GM19238 (cell line): ENCODE results near the gene DIPK2A.

ENCODE experiments used
- DNase-seq: peaks from one replicate; pipeline ENCODE4 v3.0.0; 2011; ENCODE audit warnings: low spot score; ENCODE audit not compliant: insufficient read length

Gene DIPK2A, protein sequence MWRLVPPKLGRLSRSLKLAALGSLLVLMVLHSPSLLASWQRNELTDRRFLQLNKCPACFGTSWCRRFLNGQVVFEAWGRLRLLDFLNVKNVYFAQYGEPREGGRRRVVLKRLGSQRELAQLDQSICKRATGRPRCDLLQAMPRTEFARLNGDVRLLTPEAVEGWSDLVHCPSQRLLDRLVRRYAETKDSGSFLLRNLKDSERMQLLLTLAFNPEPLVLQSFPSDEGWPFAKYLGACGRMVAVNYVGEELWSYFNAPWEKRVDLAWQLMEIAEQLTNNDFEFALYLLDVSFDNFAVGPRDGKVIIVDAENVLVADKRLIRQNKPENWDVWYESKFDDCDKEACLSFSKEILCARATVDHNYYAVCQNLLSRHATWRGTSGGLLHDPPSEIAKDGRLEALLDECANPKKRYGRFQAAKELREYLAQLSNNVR

DNA sequence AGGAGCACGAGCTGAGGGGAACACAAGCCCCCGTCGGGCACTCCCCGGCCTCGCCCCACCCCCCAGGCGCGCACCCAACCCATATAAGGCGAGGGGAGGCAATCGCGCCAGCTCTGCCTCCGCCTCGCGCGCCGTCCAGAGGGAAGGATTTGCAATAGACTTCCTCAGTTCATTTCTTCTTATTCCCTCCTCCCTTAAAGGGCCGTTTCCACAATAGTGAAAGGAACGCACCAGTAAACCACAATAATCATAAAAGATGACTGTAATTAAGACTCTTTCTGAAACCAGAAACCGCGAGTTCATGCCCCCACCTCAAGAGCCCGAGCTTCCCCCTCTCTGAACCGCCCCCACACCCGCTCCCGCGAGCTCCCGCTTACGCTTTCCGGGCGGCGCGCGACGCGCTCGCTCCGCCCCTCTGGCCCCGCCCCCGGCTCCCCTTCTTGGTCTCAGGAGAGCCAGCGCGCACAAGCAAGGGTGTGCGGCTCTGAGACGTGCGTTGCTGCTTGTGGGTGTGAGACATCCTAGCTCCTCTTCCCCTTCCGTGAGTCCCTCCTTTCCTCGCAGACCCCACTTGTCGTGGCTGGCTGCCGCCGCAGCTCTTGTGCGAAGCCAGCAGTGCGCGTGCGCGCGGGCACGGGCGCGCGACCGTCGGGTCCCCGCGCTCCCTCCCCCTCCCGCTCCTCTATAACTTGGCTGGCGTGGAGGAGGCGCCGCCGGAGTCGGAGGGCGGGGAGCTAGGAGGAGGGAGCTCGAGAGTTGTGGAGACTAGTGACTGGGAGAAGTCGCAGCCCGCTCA, at the start of gene DIPK2A:
DIPK2A (plus strand) TSS at position 465 of the 796 bp plus-strand sequence. CDS start 510 bp downstream, outside the sequence.
- peak; percentile 66 for DNase-seq

- no peak for DNase-seq
Observed at GRCh38 chr3:143924522-143925285, 46.9 kb upstream of the DIPK2A start.

GRCh38 chr3:143928056-143928455, 43.6 kb upstream of the DIPK2A start:
- DNase-seq, result no peak

GRCh38 chr3:143928541-143929255, 42.9 kb upstream of the DIPK2A start:
- DNase-seq, result no peak

DNA sequence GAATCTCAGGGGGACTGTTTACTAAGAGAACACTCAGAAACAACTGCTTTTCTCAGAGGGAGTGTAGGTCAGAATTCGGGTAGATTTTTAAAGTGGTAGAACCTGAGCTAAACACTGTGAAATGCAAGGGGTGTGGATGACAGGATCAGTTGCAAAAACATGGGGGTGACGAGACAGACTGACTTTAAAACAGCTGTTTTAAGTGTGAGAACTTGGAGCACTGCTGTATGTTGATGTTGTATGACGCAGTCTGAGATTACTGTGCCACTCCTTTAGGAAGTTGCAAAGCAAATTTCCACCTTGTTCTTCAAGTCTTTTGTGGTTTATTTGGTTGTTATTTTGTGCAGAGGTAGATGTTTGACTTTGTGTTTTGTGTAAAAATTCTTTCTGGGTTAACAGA, 36.8 kb upstream of the DIPK2A start:
- no peak for DNase-seq

DNA sequence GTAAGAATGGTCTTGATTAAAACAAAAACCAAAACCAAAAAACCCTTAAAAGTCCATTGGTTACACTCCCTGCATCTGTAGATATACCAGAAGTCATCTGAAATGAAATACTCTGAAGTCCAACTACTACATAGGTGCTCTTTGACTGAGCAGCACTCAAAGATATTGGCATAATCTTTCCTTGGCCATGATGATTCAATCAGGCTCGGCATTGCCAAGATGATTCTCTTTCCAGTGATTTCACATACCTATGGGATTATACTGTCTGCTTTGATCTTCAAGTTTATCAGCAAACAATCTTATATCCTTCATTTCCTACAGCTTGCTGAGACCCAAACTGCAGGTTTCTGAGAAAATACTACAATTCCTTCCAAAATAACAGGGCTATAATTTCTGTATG, 35.9 kb upstream of the DIPK2A start:
- DNase-seq, result no peak

- DNase-seq, result no peak
Observed at GRCh38 chr3:143950810-143951209, 20.8 kb upstream of the DIPK2A start.

DNA sequence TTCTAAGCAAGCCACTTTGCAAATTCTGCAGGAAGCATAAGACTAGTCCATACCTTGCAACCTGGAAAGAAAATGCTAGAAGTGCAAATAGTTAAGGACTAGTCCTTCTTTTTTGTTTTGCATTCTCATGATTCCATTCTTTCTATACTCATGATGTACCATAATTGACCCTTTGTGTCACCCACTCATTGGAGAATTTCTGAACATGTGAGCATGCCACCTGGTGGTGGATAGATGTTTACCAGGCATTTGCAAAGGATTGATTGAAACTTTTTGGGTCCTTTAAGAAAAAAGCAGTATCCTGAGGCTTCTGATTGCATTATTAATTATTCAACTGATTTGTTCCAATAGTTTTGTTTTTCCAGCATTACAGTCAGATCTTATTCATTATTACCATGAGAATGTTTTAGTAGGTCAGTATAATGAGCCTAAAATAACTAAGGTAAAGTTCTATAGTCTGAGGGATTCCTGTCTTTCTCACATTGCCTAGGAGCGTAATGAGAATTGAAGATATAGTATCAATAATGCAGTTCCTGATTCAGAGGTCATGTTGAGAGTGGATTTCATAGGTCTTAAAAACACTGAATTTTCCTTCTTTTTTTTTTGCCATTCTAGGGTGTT, 20.2 kb upstream of the DIPK2A start:
- DNase-seq, result no peak

DNA sequence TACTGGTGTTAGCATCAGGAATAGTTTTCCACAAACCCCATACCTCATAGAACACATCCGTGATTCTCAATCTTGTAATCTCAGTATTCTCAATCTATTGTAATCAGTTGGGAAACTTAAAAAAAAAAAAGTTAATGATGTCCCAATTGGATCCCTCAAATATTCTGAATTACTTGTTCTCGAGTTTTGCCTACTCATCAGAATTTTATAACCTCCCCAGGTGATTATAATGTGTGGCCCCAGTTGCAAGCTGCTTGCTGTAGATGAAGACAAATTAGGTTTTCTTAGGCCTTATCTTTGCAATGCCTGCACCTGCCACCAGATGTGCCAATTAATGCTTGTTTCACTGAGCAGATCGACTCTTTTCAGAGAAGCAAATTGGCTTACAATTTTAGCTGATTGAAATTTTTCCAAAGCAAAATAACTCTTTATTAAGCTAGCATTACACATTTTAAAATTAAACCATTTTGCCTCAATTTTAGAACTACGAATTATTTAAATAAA, 19.0 kb upstream of the DIPK2A start:
- no peak for DNase-seq

DNA sequence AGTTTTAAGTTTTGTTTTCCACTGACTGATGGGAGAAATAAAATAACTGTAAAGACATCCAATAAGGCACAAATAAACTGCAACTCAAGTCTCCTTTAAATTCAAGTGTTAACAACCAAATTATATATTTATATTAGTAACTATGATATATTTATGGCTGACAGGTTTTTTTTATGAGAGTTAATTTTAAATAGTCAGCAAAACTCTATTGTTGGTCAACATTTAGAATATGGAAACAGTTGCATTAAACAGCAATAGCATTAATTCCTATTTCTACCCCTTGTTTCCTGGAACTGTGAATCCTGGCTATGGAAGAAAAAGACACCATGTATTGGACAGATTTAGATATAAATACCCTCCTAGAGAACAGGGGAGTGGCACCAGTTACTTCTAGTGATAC, 16.5 kb upstream of the DIPK2A start:
- no peak for DNase-seq

GRCh38 chr3:143956838-143957237, 14.8 kb upstream of the DIPK2A start:
- no peak for DNase-seq

DNA sequence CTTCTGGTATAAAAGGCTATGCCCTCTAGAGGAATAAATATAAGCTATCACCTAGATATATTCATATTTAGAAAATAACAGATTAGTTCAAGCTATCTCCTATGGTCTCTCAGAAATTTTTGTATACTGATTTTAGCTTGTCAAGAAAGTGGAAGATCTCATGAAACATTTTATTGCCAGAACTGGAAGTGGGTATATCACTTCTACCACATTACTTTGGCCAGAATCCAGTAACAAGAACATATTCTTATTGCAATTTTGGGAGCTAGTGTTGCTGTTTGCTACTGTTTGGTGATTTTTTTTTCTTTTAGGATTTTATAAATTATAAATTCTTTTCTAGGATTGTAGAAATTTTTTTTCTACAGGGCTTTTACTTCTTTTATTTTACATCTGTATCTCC, 14.2 kb upstream of the DIPK2A start:
- no peak for DNase-seq

DNA sequence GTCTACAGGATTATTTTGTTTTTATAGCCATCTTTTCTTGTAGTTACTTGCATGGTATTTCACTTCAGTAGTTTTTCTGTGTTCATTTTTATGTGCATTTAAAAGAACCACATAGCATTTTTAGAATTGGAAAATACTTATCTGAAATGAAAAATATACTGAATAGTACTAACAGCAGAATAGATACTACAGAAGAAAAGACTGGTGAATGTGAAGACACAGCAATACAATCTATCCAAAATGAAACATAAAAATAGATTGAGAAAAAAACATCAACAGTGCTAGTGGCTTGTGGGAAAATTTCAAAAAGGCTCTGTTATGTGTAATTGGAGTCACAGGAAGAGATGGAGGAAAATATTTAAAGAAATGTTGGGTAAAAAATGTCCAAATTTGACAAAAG, 12.7 kb upstream of the DIPK2A start:
- no peak for DNase-seq

- no peak for DNase-seq
Observed at GRCh38 chr3:143961342-143961741, 10.3 kb upstream of the DIPK2A start.

GRCh38 chr3:143963946-143964345, 7.7 kb upstream of the DIPK2A start:
- DNase-seq, result no peak

DNA sequence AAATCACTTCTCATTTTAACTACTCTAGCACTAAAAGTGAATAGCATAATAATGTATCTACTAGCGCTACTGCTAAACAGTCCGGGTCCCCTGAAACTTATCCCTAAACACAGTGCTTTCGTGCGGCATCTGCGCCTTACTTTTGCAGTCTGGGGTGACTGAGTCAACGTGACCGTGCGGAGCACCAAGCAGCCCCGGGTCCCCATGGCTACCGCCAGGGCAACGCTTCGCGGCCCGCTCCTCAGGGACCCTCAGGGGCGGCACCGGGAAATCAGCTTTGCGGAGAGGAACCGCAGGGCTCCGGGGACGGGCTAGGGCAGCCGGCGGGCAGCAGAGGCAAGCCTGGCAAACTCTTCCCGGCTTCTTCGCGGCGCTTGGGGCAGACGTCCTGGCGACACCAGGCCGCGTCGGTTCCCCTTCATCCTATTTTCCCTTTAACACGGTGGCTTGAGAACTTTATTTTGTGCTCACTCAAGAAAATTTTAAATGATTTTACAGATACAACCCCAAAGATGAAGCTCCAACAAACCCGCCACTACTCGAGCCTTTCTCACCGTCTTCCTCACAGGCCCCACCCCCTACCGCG, 757 bp upstream of the DIPK2A start:
- peak; percentile 27 for DNase-seq

- DNase-seq, result no peak
Observed at GRCh38 chr3:143972155-143972504, 507 bp downstream of the DIPK2A start.

GRCh38 chr3:143972505-143973258, 1.1 kb downstream of the DIPK2A start:
- peak; percentile 27 for DNase-seq

DNA sequence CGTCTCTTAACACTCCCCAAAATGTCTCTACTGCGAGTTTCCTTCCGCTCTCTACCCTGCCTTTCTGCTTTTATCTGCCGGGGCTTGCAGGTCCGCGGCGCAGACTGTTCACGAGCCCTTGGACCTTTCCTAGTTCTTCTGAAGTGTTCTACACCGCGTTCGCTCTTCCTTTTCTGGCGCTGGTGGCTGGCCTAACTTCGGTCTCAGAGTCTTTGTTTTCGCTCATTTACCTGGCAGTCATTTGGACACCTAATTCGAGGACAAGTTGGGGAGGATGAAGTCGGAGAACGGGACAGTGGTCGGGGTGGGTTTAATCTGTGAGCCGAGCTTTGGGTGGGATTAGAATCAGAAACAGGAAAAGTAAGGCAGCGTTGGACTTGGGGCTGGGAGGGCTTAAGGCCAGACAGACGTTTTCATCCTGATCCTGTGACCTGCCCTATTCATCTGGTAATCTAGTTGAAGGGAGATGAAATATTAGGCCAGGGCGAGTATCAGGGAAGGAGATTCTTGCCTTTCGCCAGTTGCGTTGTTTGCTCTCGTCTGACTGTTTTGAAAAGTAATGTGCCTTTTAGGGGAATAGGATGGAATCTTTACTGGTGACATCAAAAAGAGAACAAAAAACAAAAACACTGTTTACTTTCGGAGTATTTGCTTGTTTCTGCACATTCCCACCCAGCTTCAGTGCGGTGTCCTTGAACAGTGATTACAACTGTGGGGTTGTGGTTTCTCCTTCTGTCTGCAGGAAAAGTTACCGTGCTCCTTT, 1.8 kb downstream of the DIPK2A start:
- DNase-seq, result no peak
